Measurements from ENCODE around the gene CAV3.
"Not testable (repeated sequence)": the region's sequence is repeated elsewhere in the genome, so short reads cannot be mapped to it uniquely, and the experiment has no call there.

The CAV3 gene

DNA sequence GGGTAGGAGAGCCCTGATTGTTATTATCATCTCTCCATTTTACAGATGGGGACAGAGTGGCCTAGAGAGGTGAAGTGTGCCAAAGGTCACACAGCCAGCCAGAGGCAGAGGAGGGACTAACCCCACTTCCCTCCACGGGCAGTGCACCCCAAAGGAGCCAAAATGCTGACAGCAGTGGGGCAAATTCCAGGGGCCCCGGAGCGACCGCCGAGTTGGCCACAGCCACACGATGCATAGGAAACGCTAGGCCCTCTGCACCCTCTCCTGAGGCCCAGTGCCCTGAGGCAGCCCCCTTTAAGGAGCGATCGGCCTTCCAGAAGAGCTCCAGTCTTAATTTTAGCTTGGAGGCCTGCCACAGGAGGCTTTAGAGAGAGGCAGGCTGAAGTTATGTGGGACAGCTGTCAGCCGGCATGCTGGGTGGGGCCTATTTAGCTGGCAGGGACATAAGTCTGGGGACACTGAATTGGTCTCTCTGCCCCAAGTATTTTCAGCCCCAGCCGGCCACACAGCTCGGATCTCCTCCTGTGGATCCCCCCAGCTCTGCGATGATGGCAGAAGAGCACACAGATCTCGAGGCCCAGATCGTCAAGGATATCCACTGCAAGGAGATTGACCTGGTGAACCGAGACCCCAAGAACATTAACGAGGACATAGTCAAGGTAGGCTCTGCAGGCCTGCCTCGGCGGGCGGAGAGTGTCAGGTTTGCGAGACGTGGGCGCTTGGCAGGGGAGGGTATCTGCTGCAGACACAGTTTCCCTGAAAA, at the start of gene CAV3:
TSS of gene CAV3 (plus strand) at position 471 of the 763 bp plus-strand sequence. CDS start at position 546, 75 bp downstream.
- no peak for DNase-seq

GRCh38 chr3:8684992-8685391, 48.6 kb upstream of the CAV3 start:
- not testable (repeated sequence) for DNase-seq

- not testable (repeated sequence) for DNase-seq
Observed at GRCh38 chr3:8691295-8691694, 42.3 kb upstream of the CAV3 start.

DNA sequence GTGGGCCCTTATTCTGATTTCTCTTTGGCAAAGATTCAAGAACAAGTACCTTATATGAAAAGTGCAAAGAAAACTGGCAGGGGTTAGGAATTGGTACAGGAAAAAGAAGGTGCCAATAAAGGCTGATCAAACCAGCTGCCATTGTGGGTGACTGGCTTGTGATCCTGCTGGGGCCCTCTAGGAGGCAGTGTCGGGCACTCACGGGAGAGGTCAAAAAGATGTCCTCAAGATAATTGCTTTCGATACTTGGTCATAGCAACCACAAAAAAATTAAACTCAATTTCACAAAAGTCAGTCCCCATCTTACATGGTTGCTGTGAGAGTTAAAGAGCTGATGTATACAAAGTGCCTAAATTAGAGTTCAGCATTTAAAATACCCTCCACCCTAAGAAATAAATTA, 31.0 kb upstream of the CAV3 start:
- no peak for DNase-seq

DNA sequence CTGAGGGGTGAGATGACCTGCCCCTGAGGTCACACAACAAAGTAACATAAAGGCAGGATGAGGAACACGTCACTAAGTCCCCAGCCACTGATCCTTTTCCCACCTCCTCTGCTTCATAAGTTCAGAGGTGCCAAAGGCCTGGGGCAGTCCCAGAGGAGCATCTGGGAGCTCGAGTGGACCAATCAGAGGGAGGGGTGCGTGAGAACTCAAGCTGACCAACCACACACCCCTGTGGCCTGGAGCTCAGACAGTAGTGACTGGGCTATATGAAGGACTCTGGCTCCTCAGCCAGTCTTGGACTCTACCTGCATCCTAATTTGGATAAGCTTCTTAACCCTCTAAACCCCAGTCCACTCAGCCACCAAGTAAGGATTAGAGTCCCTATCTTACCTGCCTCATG, 28.0 kb upstream of the CAV3 start:
- no peak for DNase-seq

DNA sequence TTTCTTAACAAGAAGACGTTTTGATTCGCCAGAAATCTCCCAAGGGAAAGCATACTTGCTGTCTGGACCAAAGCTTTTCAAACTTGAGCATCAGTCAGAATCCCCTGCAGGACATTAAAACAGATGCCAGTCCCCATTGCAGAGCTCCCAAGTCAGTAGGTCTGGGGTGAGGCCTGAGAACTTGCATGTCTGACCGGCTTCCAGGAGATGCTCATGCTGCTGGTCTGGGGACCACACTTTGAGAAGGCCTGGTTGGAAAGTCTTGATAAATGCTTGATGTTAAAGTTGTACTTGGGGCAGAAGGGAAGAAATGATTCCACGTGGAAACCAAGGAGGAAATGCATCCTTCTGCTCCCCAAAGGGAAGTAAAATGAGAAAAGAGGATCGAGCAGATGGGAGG, 24.3 kb upstream of the CAV3 start:
- no peak for DNase-seq

- DNase-seq: no peak
Observed at GRCh38 chr3:8709801-8710507, 23.6 kb upstream of the CAV3 start.

DNA sequence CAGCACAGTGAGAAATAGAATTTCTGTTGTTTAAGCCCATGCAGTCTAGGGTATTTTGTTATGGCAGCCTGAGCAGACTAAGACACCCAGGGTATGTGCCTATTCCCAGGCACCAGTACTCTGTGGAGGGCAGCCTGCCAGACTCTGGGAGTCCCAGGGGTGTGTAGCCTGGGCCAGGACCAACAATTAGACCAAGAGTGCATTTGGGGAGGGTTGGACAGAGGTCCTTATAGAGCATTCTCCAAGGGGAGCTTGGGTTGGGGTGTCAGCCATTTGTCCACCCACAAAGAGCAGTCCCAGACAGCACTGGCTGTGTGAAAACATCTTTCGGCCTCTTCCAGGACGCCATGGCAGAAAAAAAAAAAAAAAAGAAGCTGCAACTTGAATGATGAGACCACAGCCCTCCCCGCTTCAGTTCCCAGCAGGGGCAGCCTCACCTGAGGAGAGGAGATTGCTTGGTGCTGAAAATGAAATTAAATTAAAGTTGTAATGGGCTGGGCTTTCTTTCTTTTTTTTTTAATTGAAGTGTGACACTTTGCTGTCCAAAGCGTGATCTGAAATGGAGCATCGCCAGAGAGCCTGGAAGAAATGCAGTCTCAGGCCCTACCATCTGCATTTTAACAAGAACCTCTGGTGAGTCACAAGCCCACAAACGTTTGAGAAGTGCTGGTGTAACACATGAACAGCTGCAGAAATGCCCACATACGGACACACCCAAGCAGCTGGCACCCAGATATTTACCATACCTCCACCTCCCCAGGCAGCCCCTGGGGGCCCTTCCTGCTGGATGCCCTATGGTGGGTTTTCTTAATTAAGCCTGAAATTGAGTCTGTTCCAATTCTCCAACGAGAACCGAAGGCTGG, 21.3 kb upstream of the CAV3 start:
- DNase-seq: no peak

- no peak for DNase-seq
Observed at GRCh38 chr3:8712908-8713255, 20.7 kb upstream of the CAV3 start.

- no peak for DNase-seq
Observed at GRCh38 chr3:8713901-8714759, 19.5 kb upstream of the CAV3 start.

GRCh38 chr3:8715757-8716156, 17.8 kb upstream of the CAV3 start:
- not testable (repeated sequence) for DNase-seq

DNA sequence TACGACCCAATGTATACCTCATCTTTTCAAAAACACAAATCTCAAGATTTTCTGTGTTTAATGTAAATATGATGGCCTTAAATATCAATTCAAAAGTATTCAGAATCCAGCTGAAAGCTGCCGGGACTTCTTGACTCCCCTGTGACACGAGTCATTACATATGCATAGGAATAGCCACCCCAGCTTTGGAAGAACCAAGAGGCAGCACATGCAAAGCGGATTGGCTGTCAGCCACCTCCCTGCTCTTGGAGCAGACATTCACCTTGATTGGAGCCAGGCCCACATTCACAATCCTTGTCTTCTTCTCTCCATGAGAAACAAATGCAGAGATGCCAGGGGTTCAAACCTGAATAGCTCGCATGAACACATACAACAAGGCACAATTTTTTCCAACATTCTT, 10.8 kb upstream of the CAV3 start:
- DNase-seq: no peak

- DNase-seq: no peak
Observed at GRCh38 chr3:8723612-8724011, 10.0 kb upstream of the CAV3 start.

GRCh38 chr3:8724108-8724752, 9.4 kb upstream of the CAV3 start:
- DNase-seq: no peak

GRCh38 chr3:8727605-8728512, 5.7 kb upstream of the CAV3 start:
- DNase-seq: no peak

GRCh38 chr3:8729479-8729878, 4.1 kb upstream of the CAV3 start:
- no peak for DNase-seq

DNA sequence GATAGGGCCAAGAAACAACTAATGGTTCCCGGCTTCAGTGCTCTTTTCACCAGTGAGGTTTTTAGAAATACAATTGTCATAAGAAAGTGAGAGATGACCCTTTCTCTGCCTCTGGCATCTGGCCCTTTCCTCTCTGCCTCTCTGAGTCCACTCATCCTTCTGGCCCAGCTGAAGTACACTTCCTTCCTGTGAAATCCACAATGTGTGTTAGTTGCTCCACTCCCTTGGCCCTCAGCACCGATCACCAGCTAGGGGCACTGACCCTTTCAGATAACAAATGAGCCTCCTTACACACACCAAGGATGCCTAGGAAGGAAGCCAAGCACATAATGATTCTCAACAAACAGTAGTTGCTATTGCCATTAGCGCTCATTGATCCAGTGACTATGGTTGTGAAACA, 2.9 kb upstream of the CAV3 start:
- DNase-seq: no peak

- DNase-seq: no peak
Observed at GRCh38 chr3:8732413-8732812, 1.2 kb upstream of the CAV3 start.

GRCh38 chr3:8734137-8734878, 706 bp downstream of the CAV3 start:
- no peak for DNase-seq

DNA sequence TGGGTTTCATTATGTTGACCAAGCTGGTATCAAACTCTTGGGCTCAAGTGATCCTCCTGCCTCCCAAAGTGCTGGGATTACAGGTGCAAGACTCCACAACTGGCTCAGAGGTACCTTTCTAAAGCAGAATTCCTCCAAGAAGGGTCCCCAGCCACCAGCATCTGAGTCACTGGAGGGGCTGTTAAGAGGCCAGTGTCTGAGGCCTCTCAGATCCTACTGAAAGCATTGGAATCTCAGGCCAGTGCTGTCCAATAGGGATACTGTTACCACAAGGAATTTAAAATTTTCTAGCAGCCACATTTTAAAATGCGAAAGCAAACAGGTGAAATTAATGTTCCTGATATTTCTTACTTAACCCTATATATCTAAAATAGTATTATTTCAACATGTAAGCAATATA, 1.3 kb downstream of the CAV3 start:
- DNase-seq: no peak
